SK-N-SH (cell line): ENCODE measurements around the gene ZNF14. TPM values are rescaled to one million over a fixed set of nuclear protein-coding genes. Genes with fewer than 3 reads are reported as not detected.

Source experiments
- CTCF ChIA-PET: fragments of 300-600, 350-600 bp; formaldehyde crosslinking; extraction: SDS; loops from one replicate; lab custom pipeline; 2021; lab: Yijun Ruan, JAX
- POLR2A ChIA-PET: fragments of 350-600 bp; sonication (Branson Sonifier 250); formaldehyde crosslinking; extraction: SDS; loops from one replicate; lab custom pipeline; 2020; ENCODE audit warnings: antibody characterized with exemption, inconsistent platforms; lab: Yijun Ruan, JAX
- DNase-seq: peaks from one replicate; pipeline ENCODE4 v3.0.0; 2012
- H2AFZ ChIP-seq: fragments of 200-600 bp; sonication (generic); 2 replicates; pipeline ENCODE4 v1.8.1; 2016; ENCODE audit warnings: antibody characterized with exemption, mild to moderate bottlenecking, low read depth
- H3F3A ChIP-seq: fragments of 200-600 bp; sonication (generic); replicated peaks from 2 replicates; pipeline ENCODE3; 2016; ENCODE audit warnings: antibody characterized with exemption, mild to moderate bottlenecking; ENCODE audit not compliant: insufficient read depth
- H3K27ac ChIP-seq, 2 experiments: fragments of 200-500 bp in 1 of 2; fragments of 200-600 bp in 1 of 2; sonication (Bioruptor generic) in 1 of 2; sonication (generic), shearing (Covaris generic) in 1 of 2; 2 replicates each; pipeline versions ENCODE4 v1.5.1 to v1.6.1; 2014 to 2016; ENCODE audit warnings: low read depth in 2 of 2, inconsistent platforms in 1 of 2, low read length in 1 of 2, mild to moderate bottlenecking in 1 of 2, mixed read lengths in 1 of 2
- H3K27me3 ChIP-seq: fragments of 200-600 bp; sonication (generic), shearing (Covaris generic); 2 replicates; pipeline ENCODE4 v1.6.1; 2016; ENCODE audit warnings: mixed run types; ENCODE audit not compliant: insufficient read depth
- H3K36me3 ChIP-seq, 2 experiments: fragments of 200-500 bp in 1 of 2; fragments of 200-600 bp in 1 of 2; sonication (Bioruptor generic) in 1 of 2; sonication (generic) in 1 of 2; replicated peaks in 1 of 2; 2 replicates each; pipeline versions ENCODE3 to v1.5.1; 2014 to 2016; ENCODE audit warnings: low read length in 1 of 2, mild to moderate bottlenecking in 1 of 2; ENCODE audit not compliant: insufficient read depth in 2 of 2, control insufficient read depth in 1 of 2
- H3K4me1 ChIP-seq, 2 experiments: fragments of 200-500 bp in 1 of 2; fragments of 200-600 bp in 1 of 2; sonication (Bioruptor generic) in 1 of 2; sonication (generic), shearing (Covaris generic) in 1 of 2; 2 replicates each; pipeline versions ENCODE4 v1.5.1 to v1.6.1; 2014 to 2016; ENCODE audit warnings: low read depth in 1 of 2, low read length in 1 of 2, mixed run types in 1 of 2; ENCODE audit not compliant: insufficient read depth in 2 of 2, control insufficient read depth in 1 of 2
- H3K4me2 ChIP-seq: fragments of 200-600 bp; sonication (generic), shearing (Covaris generic); 2 replicates; pipeline ENCODE4 v1.6.1; 2017; ENCODE audit warnings: mixed run types
- H3K4me3 ChIP-seq, 2 experiments: fragments of 200-500 bp in 1 of 2; fragments of 200-600 bp in 1 of 2; sonication (Bioruptor generic) in 1 of 2; sonication (generic), shearing (Covaris generic) in 1 of 2; 2 replicates each; pipeline versions ENCODE4 v1.5.1 to v1.8.1; 2014 to 2016; ENCODE audit warnings: low read depth in 2 of 2, inconsistent platforms in 1 of 2, low read length in 1 of 2, mild to moderate bottlenecking in 1 of 2, mixed read lengths in 1 of 2, moderate library complexity in 1 of 2
- H3K79me2 ChIP-seq: fragments of 200-600 bp; sonication (generic); 2 replicates; pipeline ENCODE4 v1.8.1; 2017; ENCODE audit warnings: mild to moderate bottlenecking; ENCODE audit not compliant: insufficient read depth
- H3K9ac ChIP-seq: fragments of 200-600 bp; sonication (generic); 2 replicates; pipeline ENCODE4 v1.6.1; 2017; ENCODE audit warnings: mixed run types
- H3K9me2 ChIP-seq: fragments of 200-600 bp; sonication (generic); 2 replicates; pipeline ENCODE4 v1.6.1; 2017; ENCODE audit warnings: mixed run types
- H3K9me3 ChIP-seq: fragments of 200-600 bp; sonication (generic); 2 replicates; pipeline ENCODE4 v1.6.1; 2017; ENCODE audit warnings: mixed run types, mild to moderate bottlenecking, moderate library complexity
- H4K20me1 ChIP-seq: fragments of 200-600 bp; sonication (generic); 2 replicates; pipeline ENCODE4 v1.6.1; 2017; ENCODE audit warnings: mild to moderate bottlenecking, mixed run types; ENCODE audit not compliant: insufficient read depth
- CHD2 ChIP-seq: fragments of 150-350 bp; IDR thresholded peaks from 2 replicates; pipeline ENCODE4 v1.6.1; 2018; ENCODE audit warnings: low read length; ENCODE audit not compliant: partially characterized antibody
- ELF1 ChIP-seq: IDR thresholded peaks from 2 replicates; pipeline ENCODE4 v1.4.0; 2012
- FOXJ3 ChIP-seq: sonication (generic); formaldehyde crosslinking; IDR thresholded peaks from 2 replicates; pipeline ENCODE4 v1.5.1; 2020; ENCODE audit warnings: mild to moderate bottlenecking, missing genetic modification reagents
- FOXM1 ChIP-seq: IDR thresholded peaks from 2 replicates; pipeline ENCODE4 v1.4.0; 2012; ENCODE audit warnings: low read depth, mild to moderate bottlenecking
- GATA2 ChIP-seq: sonication (generic); formaldehyde crosslinking; IDR thresholded peaks from 2 replicates; pipeline ENCODE4 v1.5.0; 2020; ENCODE audit warnings: mild to moderate bottlenecking, missing genetic modification reagents
- NFIC ChIP-seq: IDR thresholded peaks from 2 replicates; pipeline ENCODE4 v1.4.0; 2012; ENCODE audit warnings: borderline replicate concordance
- NRF1 ChIP-seq: IDR thresholded peaks from 2 replicates; pipeline ENCODE4 v1.6.1; 2012; ENCODE audit warnings: low read depth, mild to moderate bottlenecking, low read length
- POLR2AphosphoS5 ChIP-seq: IDR thresholded peaks from 2 replicates; pipeline ENCODE4 v1.6.1; 2012; ENCODE audit warnings: low read depth, low read length
- RAD21 ChIP-seq: IDR thresholded peaks from 2 replicates; pipeline ENCODE4 v1.6.1; 2012; ENCODE audit warnings: mild to moderate bottlenecking, low read length
- RFX5 ChIP-seq: IDR thresholded peaks from 2 replicates; pipeline ENCODE4 v1.6.1; 2012; ENCODE audit warnings: mild to moderate bottlenecking, improper control_type of control experiment, low read length
- SIN3A ChIP-seq: IDR thresholded peaks from 2 replicates; pipeline ENCODE4 v1.6.1; 2012; ENCODE audit warnings: low read depth, mild to moderate bottlenecking, low read length, moderate library complexity, borderline replicate concordance
- TEAD4 ChIP-seq: IDR thresholded peaks from 2 replicates; pipeline ENCODE4 v1.4.0; 2012; ENCODE audit warnings: mild to moderate bottlenecking, borderline replicate concordance; ENCODE audit not compliant: insufficient read depth
- YY1 ChIP-seq: IDR thresholded peaks from 2 replicates; pipeline ENCODE4 v1.4.0; 2012; ENCODE audit warnings: low read depth, mild to moderate bottlenecking
- WGBS: methylation state at CpG from one replicate; pipeline ENCODE4 v1.1.6; 2017; ENCODE audit warnings: low lambda C conversion rate; 5-methylcytosine and 5-hydroxymethylcytosine counted together
- polyA plus RNA-seq, 3 experiments: library from polyadenylated mRNA; depleted of rRNA; stranded (reverse); fragments of >200 nt; gene quantifications; 2 replicates each; pipeline ENCODE4 v1.2.3, GENCODE V29; 2012
- TF ChIP-seq, protein P1 (sequence below): fragments of 150-350 bp; IDR thresholded peaks from 2 replicates; pipeline ENCODE4 v1.6.1; 2017; ENCODE audit warnings: antibody characterized with exemption, low read length, low read depth, borderline replicate concordance
- TF ChIP-seq, protein P2 (sequence below): IDR thresholded peaks from 2 replicates; pipeline ENCODE4; 2012
- TF ChIP-seq, protein P3 (sequence below): IDR thresholded peaks from 2 replicates; pipeline ENCODE4 v1.4.0; 2012; ENCODE audit warnings: low read depth
- TF ChIP-seq, protein P4 (sequence below): IDR thresholded peaks from 2 replicates; pipeline ENCODE4 v1.4.0; 2012; ENCODE audit warnings: low read depth, borderline replicate concordance

The ZNF14 gene
- polyA plus RNA-seq, 1 of the 3 experiments (the other 2 are of a cell fraction): 1.1 TPM

DNA sequence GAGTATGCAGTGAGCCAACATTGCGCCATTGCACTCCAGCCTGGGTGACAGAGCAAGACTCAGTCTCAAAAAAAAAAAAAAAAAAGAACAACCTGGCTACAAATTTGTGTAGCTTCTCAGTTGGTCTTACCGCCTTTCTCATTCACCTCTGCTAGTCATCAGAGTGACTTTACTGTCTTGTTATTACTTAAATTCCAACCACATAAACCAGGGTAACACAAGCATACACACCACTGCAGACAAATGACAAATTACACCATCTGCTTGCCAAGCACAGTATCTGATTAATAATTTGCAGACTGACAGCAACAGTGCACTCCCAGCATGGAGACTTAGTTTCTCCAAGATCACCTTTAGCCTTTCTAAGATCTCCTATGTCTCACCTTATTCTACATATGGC is 11.0 kb downstream of the ZNF14 start:
- CTCF ChIA-PET: no interaction called here
- H3K4me2 ChIP-seq: no peak overlapping the region
- peaks cover 2 to 9% of the 10 kb centered on the region in 2 experiments for H3K36me3 ChIP-seq
- no peaks in the 10 kb centered on the region for H3K27me3 ChIP-seq
- H3K27ac ChIP-seq: no peak overlapping the region
- peaks cover 3% of the 10 kb centered on the region for H3F3A ChIP-seq
- POLR2A ChIA-PET: no interaction called here
- H3K9me3 ChIP-seq: peaks cover 31% of the 10 kb centered on the region
- H3K4me3 ChIP-seq: no peak overlapping the region
- H3K9ac ChIP-seq: no peak overlapping the region
- WGBS: 98% methylated on average over 2 of the region's 2 CpGs
- H2AFZ ChIP-seq: no peak overlapping the region
- DNase-seq: no peak
- H3K79me2 ChIP-seq: peaks cover 34% of the 10 kb centered on the region
- no peaks in the 10 kb centered on the region for H3K4me1 ChIP-seq
- H3K9me2 ChIP-seq: no peaks in the 10 kb centered on the region
- no peaks in the 10 kb centered on the region for H4K20me1 ChIP-seq
- TF ChIP-seq CHD2 (no peak), SIN3A (no peak), TEAD4 (no peak), GATA2 (CRISPR knock-in tag) (no peak), POLR2AphosphoS5 (no peak), YY1 (no peak), NRF1 (no peak), NFIC (no peak), RAD21 (no peak), RFX5 (no peak), ELF1 (no peak), FOXM1 (no peak), FOXJ3 (CRISPR knock-in tag) (no peak)
- TF ChIP-seq, protein P1, sequence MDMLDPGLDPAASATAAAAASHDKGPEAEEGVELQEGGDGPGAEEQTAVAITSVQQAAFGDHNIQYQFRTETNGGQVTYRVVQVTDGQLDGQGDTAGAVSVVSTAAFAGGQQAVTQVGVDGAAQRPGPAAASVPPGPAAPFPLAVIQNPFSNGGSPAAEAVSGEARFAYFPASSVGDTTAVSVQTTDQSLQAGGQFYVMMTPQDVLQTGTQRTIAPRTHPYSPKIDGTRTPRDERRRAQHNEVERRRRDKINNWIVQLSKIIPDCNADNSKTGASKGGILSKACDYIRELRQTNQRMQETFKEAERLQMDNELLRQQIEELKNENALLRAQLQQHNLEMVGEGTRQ: no peak
- TF ChIP-seq, protein P2, sequence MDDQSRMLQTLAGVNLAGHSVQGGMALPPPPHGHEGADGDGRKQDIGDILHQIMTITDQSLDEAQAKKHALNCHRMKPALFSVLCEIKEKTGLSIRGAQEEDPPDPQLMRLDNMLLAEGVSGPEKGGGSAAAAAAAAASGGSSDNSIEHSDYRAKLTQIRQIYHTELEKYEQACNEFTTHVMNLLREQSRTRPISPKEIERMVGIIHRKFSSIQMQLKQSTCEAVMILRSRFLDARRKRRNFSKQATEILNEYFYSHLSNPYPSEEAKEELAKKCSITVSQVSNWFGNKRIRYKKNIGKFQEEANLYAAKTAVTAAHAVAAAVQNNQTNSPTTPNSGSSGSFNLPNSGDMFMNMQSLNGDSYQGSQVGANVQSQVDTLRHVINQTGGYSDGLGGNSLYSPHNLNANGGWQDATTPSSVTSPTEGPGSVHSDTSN: no peak
- TF ChIP-seq, protein P3, sequence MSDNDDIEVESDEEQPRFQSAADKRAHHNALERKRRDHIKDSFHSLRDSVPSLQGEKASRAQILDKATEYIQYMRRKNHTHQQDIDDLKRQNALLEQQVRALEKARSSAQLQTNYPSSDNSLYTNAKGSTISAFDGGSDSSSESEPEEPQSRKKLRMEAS: no peak

DNA sequence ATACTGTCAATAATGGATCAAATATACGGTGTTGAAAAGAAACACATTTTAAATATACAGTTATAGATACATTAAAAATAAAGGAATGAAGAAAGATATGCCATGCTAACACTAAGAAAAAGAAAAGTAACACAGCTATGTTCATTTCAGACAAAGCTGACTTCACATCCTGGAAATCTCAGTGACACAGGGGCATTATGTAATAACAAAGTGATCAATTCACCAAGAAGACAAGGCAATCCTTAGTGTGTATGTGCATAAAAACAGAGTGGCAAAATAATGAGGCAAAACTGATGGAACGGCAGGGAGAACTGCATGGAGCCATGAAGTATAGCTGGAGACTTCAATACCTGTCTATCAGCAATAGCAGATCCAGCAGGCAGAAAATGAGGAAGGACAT is 13.1 kb downstream of the ZNF14 start:
- Histone ChIP-seq H3K27ac (no peak overlapping the region), H3K27me3 (no peaks in the 10 kb centered on the region), H2AFZ (no peak overlapping the region), H3K4me3 (no peak overlapping the region), H3K4me1 (no peaks in the 10 kb centered on the region), H3K36me3 (peaks cover 4 to 19% of the 10 kb centered on the region in 2 experiments), H3K9ac (no peak overlapping the region), H3K9me2 (no peaks in the 10 kb centered on the region), H3K4me2 (no peak overlapping the region), H3F3A (peaks cover 3% of the 10 kb centered on the region), H3K9me3 (peaks cover 42% of the 10 kb centered on the region), H3K79me2 (peaks cover 41% of the 10 kb centered on the region), H4K20me1 (no peaks in the 10 kb centered on the region)
- ChIA-PET POLR2A (no interaction called here), CTCF (no interaction called here)
- TF ChIP-seq TEAD4: no peak
- TF ChIP-seq, protein P4, sequence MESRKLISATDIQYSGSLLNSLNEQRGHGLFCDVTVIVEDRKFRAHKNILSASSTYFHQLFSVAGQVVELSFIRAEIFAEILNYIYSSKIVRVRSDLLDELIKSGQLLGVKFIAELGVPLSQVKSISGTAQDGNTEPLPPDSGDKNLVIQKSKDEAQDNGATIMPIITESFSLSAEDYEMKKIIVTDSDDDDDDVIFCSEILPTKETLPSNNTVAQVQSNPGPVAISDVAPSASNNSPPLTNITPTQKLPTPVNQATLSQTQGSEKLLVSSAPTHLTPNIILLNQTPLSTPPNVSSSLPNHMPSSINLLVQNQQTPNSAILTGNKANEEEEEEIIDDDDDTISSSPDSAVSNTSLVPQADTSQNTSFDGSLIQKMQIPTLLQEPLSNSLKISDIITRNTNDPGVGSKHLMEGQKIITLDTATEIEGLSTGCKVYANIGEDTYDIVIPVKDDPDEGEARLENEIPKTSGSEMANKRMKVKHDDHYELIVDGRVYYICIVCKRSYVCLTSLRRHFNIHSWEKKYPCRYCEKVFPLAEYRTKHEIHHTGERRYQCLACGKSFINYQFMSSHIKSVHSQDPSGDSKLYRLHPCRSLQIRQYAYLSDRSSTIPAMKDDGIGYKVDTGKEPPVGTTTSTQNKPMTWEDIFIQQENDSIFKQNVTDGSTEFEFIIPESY: no peak
- 95% methylated on average over 2 of the region's 2 CpGs for WGBS
- no peak for DNase-seq
